ENCODE data around the gene CIZ1. TPM values are rescaled to one million over a fixed set of nuclear protein-coding genes. Genes with fewer than 3 reads are reported as not detected.

The CIZ1 gene
- total RNA-seq, 1 donor from 2014 or later: 156 TPM

GRCh38 chr9:128204858-128205257 lies 13.5 kb upstream of the CIZ1 start:
- no peak for DNase-seq (ENCODE audit: low spot score)
- Mint-ChIP-seq H3K9me3 (ENCODE audit: unreplicated experiment) (no peaks in the 10 kb centered on the region), H3K27ac (ENCODE audit: unreplicated experiment) (no peak overlapping the region), H3K4me1 (ENCODE audit: unreplicated experiment) (peaks cover 16% of the 10 kb centered on the region), H3K27me3 (ENCODE audit: unreplicated experiment) (peaks cover 17% of the 10 kb centered on the region), H3K36me3 (ENCODE audit: low read depth, unreplicated experiment) (peaks cover 10% of the 10 kb centered on the region), H3K4me3 (ENCODE audit: unreplicated experiment) (no peak overlapping the region)
- TF ChIP-seq, protein P1, sequence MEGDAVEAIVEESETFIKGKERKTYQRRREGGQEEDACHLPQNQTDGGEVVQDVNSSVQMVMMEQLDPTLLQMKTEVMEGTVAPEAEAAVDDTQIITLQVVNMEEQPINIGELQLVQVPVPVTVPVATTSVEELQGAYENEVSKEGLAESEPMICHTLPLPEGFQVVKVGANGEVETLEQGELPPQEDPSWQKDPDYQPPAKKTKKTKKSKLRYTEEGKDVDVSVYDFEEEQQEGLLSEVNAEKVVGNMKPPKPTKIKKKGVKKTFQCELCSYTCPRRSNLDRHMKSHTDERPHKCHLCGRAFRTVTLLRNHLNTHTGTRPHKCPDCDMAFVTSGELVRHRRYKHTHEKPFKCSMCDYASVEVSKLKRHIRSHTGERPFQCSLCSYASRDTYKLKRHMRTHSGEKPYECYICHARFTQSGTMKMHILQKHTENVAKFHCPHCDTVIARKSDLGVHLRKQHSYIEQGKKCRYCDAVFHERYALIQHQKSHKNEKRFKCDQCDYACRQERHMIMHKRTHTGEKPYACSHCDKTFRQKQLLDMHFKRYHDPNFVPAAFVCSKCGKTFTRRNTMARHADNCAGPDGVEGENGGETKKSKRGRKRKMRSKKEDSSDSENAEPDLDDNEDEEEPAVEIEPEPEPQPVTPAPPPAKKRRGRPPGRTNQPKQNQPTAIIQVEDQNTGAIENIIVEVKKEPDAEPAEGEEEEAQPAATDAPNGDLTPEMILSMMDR (IDR thresholded peaks at IDR 0.05; ENCODE audit: unreplicated experiment): no peak

- H3K9me3 Mint-ChIP-seq (ENCODE audit: unreplicated experiment): no peaks in the 10 kb centered on the region
- DNase-seq (ENCODE audit: low spot score): peak; percentile 22
- no peak overlapping the region for H3K27ac Mint-ChIP-seq (ENCODE audit: unreplicated experiment)
- TF ChIP-seq, protein P1 (IDR thresholded peaks at IDR 0.05; ENCODE audit: unreplicated experiment): no peak
- peaks cover 16% of the 10 kb centered on the region for H3K4me1 Mint-ChIP-seq (ENCODE audit: unreplicated experiment)
- no peak overlapping the region for H3K4me3 Mint-ChIP-seq (ENCODE audit: unreplicated experiment)
- H3K36me3 Mint-ChIP-seq (ENCODE audit: low read depth, unreplicated experiment): peaks cover 10% of the 10 kb centered on the region
- peaks cover 17% of the 10 kb centered on the region for H3K27me3 Mint-ChIP-seq (ENCODE audit: unreplicated experiment)
Observed at GRCh38 chr9:128203707-128204551, 12.6 kb upstream of the CIZ1 start.

DNA sequence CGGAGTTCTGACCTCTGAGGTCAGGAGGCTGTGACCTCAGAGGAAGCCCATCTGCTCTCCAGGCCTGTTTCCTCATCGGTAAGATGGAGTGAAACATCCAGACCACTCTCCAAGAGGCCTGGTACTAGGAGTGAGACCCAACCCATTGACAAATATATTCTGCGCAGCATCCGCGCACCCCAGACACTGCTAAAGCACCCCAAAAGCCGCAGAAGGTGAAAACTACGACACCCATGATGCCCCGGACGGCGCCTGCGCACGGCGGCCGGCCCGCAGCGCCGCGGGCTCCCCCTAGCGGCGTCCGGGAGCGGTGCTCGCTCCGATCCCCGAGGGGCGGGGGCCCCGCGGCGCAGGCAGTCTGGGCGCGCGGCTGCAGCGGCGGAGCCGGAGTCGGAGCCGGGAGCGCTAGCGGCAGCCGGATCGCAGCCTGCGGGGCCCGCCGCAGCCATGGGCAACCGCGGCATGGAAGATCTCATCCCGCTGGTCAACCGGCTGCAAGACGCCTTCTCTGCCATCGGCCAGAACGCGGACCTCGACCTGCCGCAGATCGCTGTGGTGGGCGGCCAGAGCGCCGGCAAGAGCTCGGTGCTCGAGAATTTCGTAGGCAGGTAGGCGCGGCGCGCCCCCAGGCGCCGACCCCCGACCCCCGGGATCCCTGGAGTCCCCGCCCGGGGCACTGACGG lies 11.8 kb upstream of the CIZ1 start, which contains the start of gene DNM1:
TSS of gene DNM1 (plus strand) at position 356 of the 683 bp plus-strand sequence. CDS start at position 448, 92 bp downstream.
- Mint-ChIP-seq H3K9me3 (ENCODE audit: unreplicated experiment) (no peaks in the 10 kb centered on the region), H3K4me3 (ENCODE audit: unreplicated experiment) (peak within 1 kb of the TSS; percentile 89), H3K4me1 (ENCODE audit: unreplicated experiment) (peaks cover 16% of the 10 kb centered on the region), H3K27ac (ENCODE audit: unreplicated experiment) (peak within 1 kb of the TSS; percentile 42), H3K27me3 (ENCODE audit: unreplicated experiment) (peaks cover 15% of the 10 kb centered on the region), H3K36me3 (ENCODE audit: low read depth, unreplicated experiment) (peaks cover 10% of the 10 kb centered on the region)
- peak; percentile 79 for DNase-seq (ENCODE audit: low spot score)
- TF ChIP-seq, protein P1 (IDR thresholded peaks at IDR 0.05; ENCODE audit: unreplicated experiment): peak; percentile 98

GRCh38 chr9:128202648-128203023 lies 11.3 kb upstream of the CIZ1 start:
- no peak for DNase-seq (ENCODE audit: low spot score)
- H3K36me3 Mint-ChIP-seq (ENCODE audit: low read depth, unreplicated experiment): peaks cover 10% of the 10 kb centered on the region
- H3K4me1 Mint-ChIP-seq (ENCODE audit: unreplicated experiment): peaks cover 16% of the 10 kb centered on the region
- TF ChIP-seq, protein P1 (IDR thresholded peaks at IDR 0.05; ENCODE audit: unreplicated experiment): no peak
- no peaks in the 10 kb centered on the region for H3K9me3 Mint-ChIP-seq (ENCODE audit: unreplicated experiment)
- H3K4me3 Mint-ChIP-seq (ENCODE audit: unreplicated experiment): peak overlapping the region; percentile 89
- H3K27ac Mint-ChIP-seq (ENCODE audit: unreplicated experiment): peak overlapping the region; percentile 42
- H3K27me3 Mint-ChIP-seq (ENCODE audit: unreplicated experiment): peaks cover 14% of the 10 kb centered on the region
